HEK293T (cell line): ENCODE measurements around the gene SLA2.

Experiments
- CTCF ChIA-PET: fragments of 350-600 bp; formaldehyde crosslinking; extraction: SDS; loops from one replicate; lab custom pipeline; 2021; ENCODE audit warnings: antibody characterized with exemption, inconsistent platforms; lab: Yijun Ruan, JAX
- POLR2A ChIA-PET: fragments of 350-600 bp; formaldehyde crosslinking; extraction: SDS; loops from one replicate; lab custom pipeline; 2020; ENCODE audit warnings: antibody characterized with exemption, inconsistent platforms; lab: Yijun Ruan, JAX
- DNase-seq: peaks from one replicate; pipeline ENCODE4 v3.0.0; 2012; ENCODE audit warnings: mixed read lengths; ENCODE audit errors: extremely low spot score
- ARNT ChIP-seq: fragments of 450-650 bp; IDR thresholded peaks from 2 replicates; pipeline ENCODE4 v1.6.1; 2017; ENCODE audit warnings: mild to moderate bottlenecking
- BHLHE40 ChIP-seq: fragments of 450-650 bp; IDR thresholded peaks from 2 replicates; pipeline ENCODE4 v1.6.1; 2016; ENCODE audit warnings: mild to moderate bottlenecking, moderate library complexity, borderline replicate concordance
- CTBP1 ChIP-seq: fragments of 450-650 bp; IDR thresholded peaks from 2 replicates; pipeline ENCODE4 v1.6.1; 2016; ENCODE audit warnings: borderline replicate concordance
- ELF4 ChIP-seq: fragments of 450-650 bp; IDR thresholded peaks from 2 replicates; pipeline ENCODE4 v1.6.1; 2017; ENCODE audit warnings: antibody characterized with exemption
- FOXA1 ChIP-seq: fragments of 450-650 bp; IDR thresholded peaks from 2 replicates; pipeline ENCODE4 v1.6.1; 2016; ENCODE audit warnings: mild to moderate bottlenecking
- FOXK2 ChIP-seq: fragments of 450-650 bp; IDR thresholded peaks from 2 replicates; pipeline ENCODE4 v1.6.1; 2016; ENCODE audit warnings: mild to moderate bottlenecking
- FOXM1 ChIP-seq: fragments of 450-650 bp; IDR thresholded peaks from 2 replicates; pipeline ENCODE4 v1.6.1; 2017; ENCODE audit warnings: mild to moderate bottlenecking, borderline replicate concordance
- HDGF ChIP-seq: fragments of 450-650 bp; IDR thresholded peaks from 2 replicates; pipeline ENCODE4 v1.6.1; 2017; ENCODE audit warnings: antibody characterized with exemption, borderline replicate concordance
- L3MBTL2 ChIP-seq: fragments of 450-650 bp; conservative IDR thresholded peaks from 2 replicates; pipeline ENCODE4 v1.6.1; 2016; ENCODE audit warnings: mild to moderate bottlenecking
- LEF1 ChIP-seq: fragments of 450-650 bp; IDR thresholded peaks from 2 replicates; pipeline ENCODE4 v1.6.1; 2017; ENCODE audit warnings: mild to moderate bottlenecking, borderline replicate concordance
- NFRKB ChIP-seq: fragments of 450-650 bp; IDR thresholded peaks from 2 replicates; pipeline ENCODE4 v1.6.1; 2016; ENCODE audit warnings: mild to moderate bottlenecking, moderate library complexity
- SP1 ChIP-seq: fragments of 450-650 bp; IDR thresholded peaks from 2 replicates; pipeline ENCODE4 v1.6.1; 2017
- SUZ12 ChIP-seq: fragments of 450-650 bp; IDR thresholded peaks from 2 replicates; pipeline ENCODE4 v1.6.1; 2016; ENCODE audit warnings: mild to moderate bottlenecking
- TARDBP ChIP-seq: fragments of 450-650 bp; IDR thresholded peaks from 2 replicates; pipeline ENCODE4 v1.6.1; 2016
- ZNF384 ChIP-seq: fragments of 450-650 bp; IDR thresholded peaks from 2 replicates; pipeline ENCODE4 v1.6.1; 2016
- TF ChIP-seq, protein P1 (sequence below): fragments of 450-650 bp; IDR thresholded peaks from 2 replicates; pipeline ENCODE4 v1.6.1; 2016

Gene SLA2

DNA sequence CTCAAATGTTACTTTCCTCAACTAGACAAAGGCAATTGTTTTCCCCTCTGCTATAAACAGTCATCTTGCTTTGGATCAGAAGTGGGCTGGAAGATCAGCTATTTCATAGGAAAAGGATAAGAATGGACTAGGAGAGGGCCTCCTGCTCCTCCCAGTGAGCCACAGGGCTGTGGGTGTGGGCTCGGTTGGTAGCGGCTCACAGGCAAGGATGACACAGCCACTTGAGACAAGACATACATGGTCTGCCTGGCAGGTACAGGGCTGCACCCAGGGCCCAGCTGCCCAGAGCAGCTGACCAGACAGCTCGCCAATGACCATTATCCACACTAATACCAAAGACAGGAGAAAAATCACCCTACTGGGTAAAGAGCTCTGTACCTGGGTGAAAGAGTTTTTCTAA lies 9.0 kb upstream of the SLA2 start:
- ChIA-PET CTCF (no interaction called here), POLR2A (interaction anchor here (1.5 kb wide), 1 partner anchor 119 kb away, joined by 3 read pairs; the partner anchor contains the start of gene DSN1)
- DNase-seq: no peak
- TF ChIP-seq SUZ12 (no peak), ARNT (no peak), BHLHE40 (no peak), LEF1 (no peak), NFRKB (no peak), ZNF384 (no peak), TARDBP (no peak), SP1 (no peak), L3MBTL2 (no peak), FOXM1 (no peak)
- TF ChIP-seq, protein P1, sequence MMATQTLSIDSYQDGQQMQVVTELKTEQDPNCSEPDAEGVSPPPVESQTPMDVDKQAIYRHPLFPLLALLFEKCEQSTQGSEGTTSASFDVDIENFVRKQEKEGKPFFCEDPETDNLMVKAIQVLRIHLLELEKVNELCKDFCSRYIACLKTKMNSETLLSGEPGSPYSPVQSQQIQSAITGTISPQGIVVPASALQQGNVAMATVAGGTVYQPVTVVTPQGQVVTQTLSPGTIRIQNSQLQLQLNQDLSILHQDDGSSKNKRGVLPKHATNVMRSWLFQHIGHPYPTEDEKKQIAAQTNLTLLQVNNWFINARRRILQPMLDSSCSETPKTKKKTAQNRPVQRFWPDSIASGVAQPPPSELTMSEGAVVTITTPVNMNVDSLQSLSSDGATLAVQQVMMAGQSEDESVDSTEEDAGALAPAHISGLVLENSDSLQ: no peak

- TF ChIP-seq L3MBTL2: no peak
- TF ChIP-seq SP1: no peak
- TF ChIP-seq, protein P1: no peak
- TF ChIP-seq ELF4: no peak
- no peak for TF ChIP-seq CTBP1
- no peak for TF ChIP-seq ARNT
- TF ChIP-seq ZNF384: no peak
- no peak for TF ChIP-seq FOXK2
- CTCF ChIA-PET: no interaction called here
- no peak for DNase-seq
- POLR2A ChIA-PET: interaction anchor here (0.8 to 1.5 kb wide), 3 partner anchors 49 to 119 kb away, joined by 3 to 4 read pairs (median 4); partner anchors contain the start of genes DSN1, NDRG3 and RAB5IF
Observed at GRCh38 chr20:36654506-36654905, 8.5 kb upstream of the SLA2 start.

GRCh38 chr20:36653456-36653855 lies 7.5 kb upstream of the SLA2 start:
- CTCF ChIA-PET: no interaction called here
- DNase-seq: no peak
- TF ChIP-seq SUZ12 (no peak), ZNF384 (no peak), HDGF (no peak), L3MBTL2 (no peak), TARDBP (no peak), FOXM1 (no peak), BHLHE40 (no peak)
- TF ChIP-seq, protein P1: no peak
- POLR2A ChIA-PET: interaction anchor here (1.2 kb wide), 1 partner anchor 93 kb away, joined by 4 read pairs; the partner anchor contains the start of gene NDRG3

DNA sequence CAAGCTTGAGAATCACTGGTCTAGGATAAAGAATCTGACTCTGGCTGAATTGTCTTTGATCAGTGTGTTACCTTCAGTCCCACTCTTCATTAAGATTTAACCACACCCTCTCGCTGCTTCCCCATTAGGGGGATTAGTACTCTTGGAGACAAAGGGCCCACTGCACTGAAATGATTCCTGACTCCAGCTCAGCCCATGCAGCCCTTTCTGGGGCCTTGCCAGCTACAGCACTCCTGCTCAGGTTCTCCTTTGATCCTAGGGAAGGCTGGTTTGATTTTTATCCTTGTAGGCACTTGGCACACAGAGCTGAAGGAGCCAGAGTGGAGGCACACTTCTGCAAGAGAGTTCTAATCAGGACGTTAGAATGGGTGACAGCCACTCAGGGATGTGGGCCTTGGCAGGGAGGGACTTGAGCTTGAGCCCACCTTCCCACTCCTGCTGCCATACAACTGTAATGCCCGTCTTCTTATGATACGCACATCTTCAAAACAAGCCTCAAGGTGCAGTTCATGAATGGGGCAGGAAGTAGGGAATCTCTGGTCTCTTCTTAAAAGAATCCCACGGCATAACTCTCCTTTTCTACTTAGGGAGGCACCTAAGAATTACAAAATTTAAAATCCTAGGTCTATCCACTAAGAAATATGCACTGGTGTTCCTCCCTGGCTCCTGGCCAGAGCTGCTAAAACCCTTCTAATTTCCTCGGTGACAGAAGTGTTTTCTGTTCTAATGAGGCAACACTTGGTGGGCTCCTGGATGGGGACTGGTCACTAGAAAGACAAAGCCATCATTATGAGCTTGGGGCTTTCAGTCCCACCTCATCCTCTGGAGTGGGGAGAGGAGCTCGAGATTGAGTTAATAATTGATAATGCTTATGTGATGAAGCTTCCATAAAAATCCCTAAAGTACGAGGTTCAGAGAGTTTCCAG lies 1.5 kb upstream of the SLA2 start:
- CTCF ChIA-PET: no interaction called here
- TF ChIP-seq HDGF: no peak
- no peak for TF ChIP-seq FOXK2
- no peak for TF ChIP-seq LEF1
- TF ChIP-seq SUZ12: no peak
- TF ChIP-seq ELF4: no peak
- TF ChIP-seq ZNF384: no peak
- no peak for TF ChIP-seq ARNT
- no peak for TF ChIP-seq FOXA1
- TF ChIP-seq NFRKB: no peak
- no peak for TF ChIP-seq TARDBP
- TF ChIP-seq FOXM1: no peak
- TF ChIP-seq SP1: no peak
- no peak for DNase-seq
- POLR2A ChIA-PET: interaction anchor here (1.1 kb wide), 1 partner anchor 42 kb away, joined by 4 read pairs; the partner anchor contains the start of gene RAB5IF

GRCh38 chr20:36646678-36647077 lies 682 bp upstream of the SLA2 start:
- DNase-seq: no peak
- no peak for TF ChIP-seq L3MBTL2
- no peak for TF ChIP-seq LEF1
- TF ChIP-seq FOXA1: no peak
- TF ChIP-seq BHLHE40: no peak
- TF ChIP-seq HDGF: no peak
- no peak for TF ChIP-seq NFRKB
- no peak for TF ChIP-seq ARNT
- no peak for TF ChIP-seq CTBP1
- no peak for TF ChIP-seq FOXK2
- no peak for TF ChIP-seq ZNF384
- ChIA-PET POLR2A (no interaction called here), CTCF (no interaction called here)

GRCh38 chr20:36645353-36645752 lies 643 bp downstream of the SLA2 start:
- no peak for DNase-seq
- POLR2A ChIA-PET: no interaction called here
- CTCF ChIA-PET: interaction anchor here (0.5 kb wide), 1 partner anchor 328 kb away, joined by 3 read pairs; no protein-coding TSS in a partner anchor
- no peak for TF ChIP-seq HDGF
- no peak for TF ChIP-seq ZNF384
- TF ChIP-seq SUZ12: no peak
